Measurements from ENCODE around the gene ACBD6.
"Not testable (repeated sequence)": the region's sequence is repeated elsewhere in the genome, so short reads cannot be mapped to it uniquely, and the experiment has no call there.

The ACBD6 gene

DNA sequence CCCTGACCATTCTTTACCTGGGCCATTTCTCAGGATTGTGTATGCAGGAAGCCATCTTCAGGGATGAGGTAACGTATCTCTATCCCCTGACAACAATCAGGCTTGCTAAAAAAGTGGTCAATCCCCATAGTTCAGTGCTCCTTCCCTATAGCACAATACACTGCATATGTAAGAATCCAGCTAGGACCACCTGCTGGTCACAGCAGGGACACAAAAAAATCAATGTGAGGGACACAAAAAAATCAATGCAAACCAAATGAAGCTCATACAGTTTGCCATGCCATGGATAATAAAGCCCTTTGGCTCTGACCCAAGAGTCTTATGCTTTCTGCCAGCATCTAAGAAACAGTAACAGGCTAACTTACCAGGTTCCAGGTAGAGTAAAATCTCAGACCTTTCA is 16.3 kb downstream of the ACBD6 start:
- no peak for DNase-seq

DNA sequence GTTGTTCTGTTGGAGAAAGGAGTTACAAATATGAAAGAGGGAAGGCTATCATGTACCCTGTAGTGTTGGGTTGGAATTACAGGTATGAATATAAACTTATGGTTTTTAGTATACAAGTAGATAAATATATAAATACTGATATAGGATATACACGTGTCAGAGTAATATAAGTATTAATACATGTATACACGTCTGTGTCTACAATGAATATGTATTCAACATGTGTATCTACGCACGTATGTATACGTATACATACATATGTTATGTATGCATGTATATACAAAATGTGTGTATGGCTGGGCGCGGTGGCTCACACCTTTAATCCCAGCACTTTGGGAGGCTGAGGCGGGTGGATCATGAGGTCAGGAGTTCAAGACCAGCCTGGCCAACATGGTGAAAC is 17.9 kb downstream of the ACBD6 start:
- no peak for DNase-seq

- no peak for DNase-seq
Measured at GRCh38 chr1:180482425-180483275, 19.7 kb downstream of the ACBD6 start.

GRCh38 chr1:180470031-180470430 is 32.3 kb downstream of the ACBD6 start:
- DNase-seq: no peak

DNA sequence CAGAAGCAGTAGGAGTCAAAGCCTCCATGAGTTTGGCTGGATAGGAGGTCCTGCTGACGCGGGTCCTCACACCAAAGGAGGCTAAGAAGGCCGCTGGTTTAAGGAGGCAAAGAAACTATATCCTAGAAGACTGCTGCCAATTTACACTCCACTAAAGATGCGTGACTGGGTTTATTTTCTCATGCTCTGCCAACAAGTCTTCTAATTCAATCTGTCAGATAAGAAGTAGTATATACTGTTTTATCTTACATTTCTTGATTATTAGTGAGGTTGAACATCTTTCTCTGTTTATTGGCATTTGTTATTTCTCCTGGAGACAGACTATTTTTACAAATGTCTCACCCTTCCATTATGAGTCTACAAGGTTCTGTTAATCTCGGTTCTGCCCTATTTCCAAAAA is 34.1 kb downstream of the ACBD6 start:
- DNase-seq: no peak

- no peak for DNase-seq
Measured at GRCh38 chr1:180462102-180462501, 40.3 kb downstream of the ACBD6 start.

DNA sequence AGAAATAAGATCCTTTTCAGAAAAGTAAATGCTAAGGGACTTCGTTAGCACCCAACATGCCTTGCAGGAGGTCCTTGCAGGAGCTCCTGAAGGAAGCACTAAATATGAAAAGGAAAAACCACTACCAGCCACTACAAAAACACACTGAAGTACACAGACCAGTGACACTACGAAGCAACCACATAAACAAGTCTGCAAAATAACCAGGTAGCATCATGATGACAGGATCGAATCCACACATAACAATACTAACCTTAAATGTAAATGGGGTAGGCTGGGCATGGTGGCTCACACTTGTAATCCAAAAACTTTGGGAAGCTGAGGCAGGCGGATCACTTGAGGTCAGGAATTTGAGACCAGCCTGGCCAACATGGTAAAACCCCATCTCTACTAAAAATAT is 40.7 kb downstream of the ACBD6 start:
- not testable (repeated sequence) for DNase-seq

DNA sequence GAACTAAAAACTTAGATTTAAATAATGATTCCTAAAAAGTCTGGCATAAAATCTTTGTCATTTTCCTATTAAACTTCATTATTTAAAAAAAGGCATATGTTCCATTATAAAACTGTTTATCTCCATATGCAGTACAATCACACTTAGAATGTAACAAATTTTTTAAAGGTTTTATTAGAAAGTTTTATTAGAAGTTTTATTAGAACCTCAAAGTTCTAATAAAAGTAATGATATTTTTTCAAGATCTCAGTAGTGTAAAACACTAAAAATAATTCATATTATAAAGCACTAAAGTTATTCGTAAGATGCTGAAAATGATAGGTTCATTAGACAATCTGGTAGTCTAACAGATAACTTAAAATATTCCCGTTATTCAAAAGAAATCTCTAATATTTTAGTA is 43.6 kb downstream of the ACBD6 start:
- no peak for DNase-seq

GRCh38 chr1:180456191-180456590 is 46.2 kb downstream of the ACBD6 start:
- DNase-seq: no peak

DNA sequence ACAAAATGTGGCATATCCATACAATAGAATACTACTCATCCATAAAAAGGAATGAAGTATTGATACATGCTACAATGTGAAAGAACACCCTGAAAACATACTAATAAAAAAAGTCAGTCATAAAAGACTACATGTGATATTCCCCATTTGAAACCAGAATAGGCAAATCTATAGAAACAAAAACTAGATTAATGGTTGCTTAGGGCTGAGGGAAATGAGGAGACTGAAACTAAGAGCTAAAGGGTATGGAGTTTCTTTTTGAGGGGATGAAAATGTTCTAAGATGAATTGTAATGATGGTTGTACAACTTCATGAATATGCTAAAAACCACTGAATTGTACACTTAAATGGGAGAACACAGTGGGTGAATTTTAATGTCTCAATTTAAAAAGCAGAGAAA is 50.9 kb downstream of the ACBD6 start:
- DNase-seq: no peak

GRCh38 chr1:180444522-180444921 is 57.9 kb downstream of the ACBD6 start:
- DNase-seq: no peak

DNA sequence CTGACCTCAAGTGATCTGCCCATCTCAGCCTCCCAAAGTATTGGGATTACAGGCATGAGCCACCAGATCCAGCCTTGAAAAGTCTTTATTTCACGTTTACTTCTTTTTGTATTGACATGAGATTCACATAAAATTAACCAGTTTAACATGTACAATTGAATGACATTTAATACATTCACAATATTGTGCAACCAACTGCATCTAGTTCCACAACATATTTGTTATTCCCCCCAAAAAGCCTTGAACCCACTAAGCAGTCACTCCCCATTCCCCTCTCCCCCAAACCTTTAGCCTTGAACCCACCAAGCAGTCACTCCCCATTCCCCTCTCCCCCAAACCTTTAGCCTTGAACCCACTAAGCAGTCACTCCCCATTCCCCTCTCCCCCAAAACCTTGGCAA is 62.0 kb downstream of the ACBD6 start:
- no peak for DNase-seq

- DNase-seq: no peak
Measured at GRCh38 chr1:180435566-180435965, 66.8 kb downstream of the ACBD6 start.

DNA sequence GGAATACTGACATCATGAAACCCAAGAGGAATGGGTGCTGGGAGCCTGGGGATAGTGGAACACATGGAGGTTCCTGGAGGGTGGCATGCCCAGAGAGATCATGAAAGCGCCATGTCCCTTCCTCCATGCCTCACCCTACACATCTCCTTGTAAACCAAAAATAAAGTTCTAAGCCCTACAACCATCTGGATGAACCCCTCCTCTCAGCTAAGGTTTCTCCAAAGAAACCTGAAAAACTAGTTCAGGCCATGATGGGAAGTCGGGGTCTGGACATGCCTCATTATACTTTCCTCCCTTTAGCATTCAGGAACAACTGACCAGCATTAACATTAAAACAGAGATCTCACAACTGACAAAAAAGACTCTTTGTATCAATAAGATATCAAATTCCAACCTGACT is 68.5 kb downstream of the ACBD6 start:
- DNase-seq: no peak

GRCh38 chr1:180431683-180432082 is 70.7 kb downstream of the ACBD6 start:
- no peak for DNase-seq

DNA sequence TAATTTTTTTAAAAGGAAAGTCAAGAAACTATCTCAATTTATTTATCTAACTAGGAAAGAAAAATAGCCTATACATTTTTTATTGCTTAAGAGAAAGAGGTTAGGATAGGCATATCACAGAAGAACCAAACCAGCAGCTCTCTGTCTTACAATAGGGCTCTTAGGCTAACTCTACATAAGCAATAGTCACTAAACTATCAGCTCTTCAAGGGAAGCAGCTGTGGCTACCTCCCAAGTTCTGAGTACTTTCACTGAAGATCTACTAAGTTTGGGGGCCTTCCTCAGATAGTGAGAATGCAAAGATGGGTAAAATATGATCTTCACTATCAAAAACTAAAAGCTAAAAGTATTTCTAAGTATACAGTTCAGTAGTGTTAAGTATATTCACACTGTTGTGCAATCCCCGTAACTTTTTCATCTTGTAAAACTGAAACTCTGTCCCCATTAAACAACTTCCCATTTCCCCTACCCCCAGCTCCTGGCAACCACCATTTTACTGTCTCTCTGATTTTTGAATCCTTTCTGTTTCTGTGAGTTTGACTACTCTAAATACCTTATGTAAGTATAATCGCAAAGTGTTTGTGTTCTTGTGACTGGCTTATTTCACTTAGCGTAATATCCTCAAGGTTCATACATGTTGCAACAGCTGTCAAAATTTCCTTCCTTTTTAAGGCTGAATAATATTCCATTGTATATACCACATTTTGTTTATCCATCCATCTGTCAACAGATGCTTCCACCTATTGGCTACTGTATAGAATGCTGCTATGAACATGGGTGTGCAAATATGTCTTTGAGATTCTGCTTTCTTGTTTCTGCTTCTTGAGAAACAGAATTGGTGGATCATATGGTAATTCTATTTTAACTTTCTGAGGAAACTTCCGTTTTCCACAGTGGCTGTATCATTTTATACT is 73.3 kb downstream of the ACBD6 start:
- no peak for DNase-seq

DNA sequence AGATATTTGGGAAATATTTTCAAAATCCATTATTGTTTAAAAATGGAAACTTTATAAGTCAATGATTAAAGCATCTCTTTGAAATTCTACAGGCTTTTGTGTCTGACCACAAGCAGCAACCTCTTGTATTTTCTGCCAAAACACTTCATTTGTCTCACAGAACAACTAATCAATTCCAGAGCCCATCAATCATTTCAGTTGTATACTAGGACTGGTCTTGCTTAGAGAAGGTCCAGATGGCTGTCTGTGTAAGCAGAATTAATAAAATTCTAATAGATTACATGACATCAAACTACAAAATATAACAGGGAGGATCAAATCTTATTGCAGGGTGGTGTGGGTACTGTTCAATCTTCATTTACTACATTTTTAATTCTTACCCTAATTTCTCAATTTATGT is 76.4 kb downstream of the ACBD6 start:
- DNase-seq: no peak

GRCh38 chr1:180424848-180425457 is 77.4 kb downstream of the ACBD6 start:
- no peak for DNase-seq

- no peak for DNase-seq
Measured at GRCh38 chr1:180421614-180422013, 80.8 kb downstream of the ACBD6 start.

- not testable (repeated sequence) for DNase-seq
Measured at GRCh38 chr1:180421145-180421544, 81.2 kb downstream of the ACBD6 start.

DNA sequence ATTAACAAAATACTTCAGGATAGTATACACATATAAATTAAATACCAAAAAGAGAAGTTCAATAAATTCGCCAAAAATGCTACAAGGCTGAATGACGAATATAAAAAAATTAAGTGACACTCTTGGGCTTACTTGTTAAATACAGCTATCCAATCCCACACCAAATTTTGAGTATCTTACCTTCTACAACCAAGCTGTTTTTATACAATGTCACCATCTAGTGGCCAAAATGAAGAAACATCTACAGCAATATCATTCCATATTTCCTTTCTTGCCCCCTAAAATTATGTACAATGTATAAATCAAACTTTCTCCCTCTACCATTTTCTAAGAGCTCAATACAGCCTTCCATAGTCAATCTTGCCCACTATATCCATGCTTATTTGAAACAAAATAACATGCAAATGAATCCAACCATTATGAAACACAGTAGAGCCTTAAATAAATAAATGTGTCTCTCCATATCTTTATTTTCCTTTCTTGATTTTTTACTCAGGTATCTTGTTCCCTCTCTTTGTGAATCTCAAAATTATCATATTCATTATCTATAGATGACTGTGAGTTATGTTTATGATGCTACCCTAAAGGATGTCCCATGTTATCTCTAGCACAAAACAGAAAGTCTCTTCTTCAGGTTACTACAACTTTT is 86.3 kb downstream of the ACBD6 start:
- DNase-seq: no peak

DNA sequence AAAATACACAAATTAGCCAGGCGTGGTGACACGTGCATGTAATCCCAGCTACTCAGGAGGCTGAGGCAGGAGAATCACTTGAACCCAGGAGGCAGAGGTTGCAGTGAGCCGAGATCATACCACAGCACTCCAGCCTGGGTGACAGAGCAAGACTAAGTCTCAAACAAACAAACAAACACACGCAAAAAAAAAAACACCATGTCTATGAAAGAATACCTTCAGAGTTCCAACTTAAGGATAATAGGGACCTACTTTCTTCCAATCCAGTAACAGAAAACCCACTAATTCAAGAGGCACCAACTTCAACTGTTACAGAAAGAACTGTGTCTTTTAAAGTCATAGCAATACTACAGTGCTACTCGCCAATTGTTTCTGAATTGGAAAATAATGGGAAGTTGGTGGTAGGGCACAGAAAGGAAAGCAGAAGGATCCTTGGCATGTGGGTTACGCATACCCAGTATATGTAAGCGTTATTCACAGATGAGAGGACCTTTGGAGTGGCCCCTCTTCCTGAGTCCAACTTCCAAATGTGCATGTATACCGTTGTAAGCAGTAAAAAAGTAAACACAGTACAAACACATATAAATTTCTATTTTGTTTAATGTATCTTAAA is 87.0 kb downstream of the ACBD6 start:
- DNase-seq: no peak

- DNase-seq: no peak
Measured at GRCh38 chr1:180412583-180412982, 89.8 kb downstream of the ACBD6 start.

Measured in activated naive CD4-positive, alpha-beta T cell treated with anti-CD3 and anti-CD28 coated beads, Interleukin-2, amount 50 U/mL, for 16 hours (primary cell).